Left renal pelvis (tissue), 4 donors: ENCODE results near the gene TMEM245. TPM values are rescaled to one million over a fixed set of nuclear protein-coding genes. Genes with fewer than 3 reads are reported as not detected.
"Not testable (repeated sequence)": the region's sequence is repeated elsewhere in the genome, so short reads cannot be mapped to it uniquely, and the experiment has no call there.

Experiments
- DNase-seq, 4 donors: peaks; one replicate each; pipeline ENCODE4 v3.0.0-alpha.2; 2013; ENCODE audit warnings: low read depth in 4 of 4, low spot score in 3 of 4
- polyA plus RNA-seq, 4 donors: library from polyadenylated mRNA; unstranded; fragments of 120-200 nt; gene quantifications; one replicate each; pipeline ENCODE4 v1.2.1, GENCODE V29; 2013; ENCODE audit not compliant: insufficient read length in 4 of 4

Gene TMEM245
- polyA plus RNA-seq, 4 donors, result 32.7 to 75.0 (median 65.4) TPM

GRCh38 chr9:109134167-109134578 lies 14.4 kb upstream of the TMEM245 start:
- no peak for DNase-seq

- DNase-seq, result no peak
These were observed 13.8 kb upstream of the TMEM245 start for GRCh38 chr9:109133533-109133932.

GRCh38 chr9:109132567-109133021 lies 12.8 kb upstream of the TMEM245 start:
- DNase-seq, result no peak

GRCh38 chr9:109129470-109130197 lies 9.9 kb upstream of the TMEM245 start:
- DNase-seq, result no peak

- DNase-seq, result not testable (repeated sequence)
These were observed 6.9 kb upstream of the TMEM245 start for GRCh38 chr9:109126671-109127070.

GRCh38 chr9:109124121-109124520 lies 4.4 kb upstream of the TMEM245 start:
- no peak for DNase-seq

- no peak for DNase-seq
These were observed 3.2 kb upstream of the TMEM245 start for GRCh38 chr9:109122726-109123621.

- no peak for DNase-seq
These were observed 1.6 kb upstream of the TMEM245 start for GRCh38 chr9:109121232-109121796.

- no peak for DNase-seq
These were observed 550 bp upstream of the TMEM245 start for GRCh38 chr9:109120204-109120789.

- DNase-seq, result no peak
These were observed 824 bp downstream of the TMEM245 start for GRCh38 chr9:109118808-109119438.

GRCh38 chr9:109117856-109118807 lies 1.6 kb downstream of the TMEM245 start:
- no peak for DNase-seq

GRCh38 chr9:109115931-109116526 lies 3.7 kb downstream of the TMEM245 start:
- DNase-seq, result no peak

- DNase-seq, result no peak
These were observed 5.1 kb downstream of the TMEM245 start for GRCh38 chr9:109114670-109115069.

- no peak for DNase-seq
These were observed 5.7 kb downstream of the TMEM245 start for GRCh38 chr9:109113892-109114609.

GRCh38 chr9:109113254-109113653 lies 6.5 kb downstream of the TMEM245 start:
- no peak for DNase-seq

GRCh38 chr9:109110329-109111021 lies 9.3 kb downstream of the TMEM245 start:
- DNase-seq, result no peak

- no peak for DNase-seq
These were observed 9.8 kb downstream of the TMEM245 start for GRCh38 chr9:109109967-109110328.

- DNase-seq, result no peak
These were observed 11.4 kb downstream of the TMEM245 start for GRCh38 chr9:109108318-109108717.
